Measurements from ENCODE around the gene ESRRG.

DNA sequence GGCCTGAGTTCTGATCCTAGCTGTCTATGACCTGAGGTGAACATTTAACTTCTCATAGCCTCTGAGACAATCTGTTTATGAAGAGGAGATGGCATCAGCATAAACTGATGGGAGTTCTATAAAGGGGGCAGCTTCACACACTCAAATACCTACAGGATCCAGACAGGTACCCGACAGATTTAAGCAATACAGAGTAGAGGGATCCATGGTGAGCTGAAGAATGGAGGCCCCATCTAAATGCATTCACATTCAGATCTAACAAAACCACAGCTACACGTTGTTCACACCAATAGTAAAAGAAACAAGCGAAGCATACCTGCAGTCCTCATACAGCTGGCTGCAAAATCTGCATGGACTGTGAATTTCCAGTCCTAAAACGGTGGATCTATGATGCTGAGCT lies 48.7 kb upstream of the ESRRG start:
- TF ChIP-seq, protein P1, sequence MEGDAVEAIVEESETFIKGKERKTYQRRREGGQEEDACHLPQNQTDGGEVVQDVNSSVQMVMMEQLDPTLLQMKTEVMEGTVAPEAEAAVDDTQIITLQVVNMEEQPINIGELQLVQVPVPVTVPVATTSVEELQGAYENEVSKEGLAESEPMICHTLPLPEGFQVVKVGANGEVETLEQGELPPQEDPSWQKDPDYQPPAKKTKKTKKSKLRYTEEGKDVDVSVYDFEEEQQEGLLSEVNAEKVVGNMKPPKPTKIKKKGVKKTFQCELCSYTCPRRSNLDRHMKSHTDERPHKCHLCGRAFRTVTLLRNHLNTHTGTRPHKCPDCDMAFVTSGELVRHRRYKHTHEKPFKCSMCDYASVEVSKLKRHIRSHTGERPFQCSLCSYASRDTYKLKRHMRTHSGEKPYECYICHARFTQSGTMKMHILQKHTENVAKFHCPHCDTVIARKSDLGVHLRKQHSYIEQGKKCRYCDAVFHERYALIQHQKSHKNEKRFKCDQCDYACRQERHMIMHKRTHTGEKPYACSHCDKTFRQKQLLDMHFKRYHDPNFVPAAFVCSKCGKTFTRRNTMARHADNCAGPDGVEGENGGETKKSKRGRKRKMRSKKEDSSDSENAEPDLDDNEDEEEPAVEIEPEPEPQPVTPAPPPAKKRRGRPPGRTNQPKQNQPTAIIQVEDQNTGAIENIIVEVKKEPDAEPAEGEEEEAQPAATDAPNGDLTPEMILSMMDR (IDR thresholded peaks at IDR 0.05; ENCODE audit: low read length): no peak
- TF ChIP-seq EZH2 (IDR thresholded peaks at IDR 0.05; ENCODE audit: borderline replicate concordance, low read length): no peak

All from OCI-LY1 (cell line).